ENCODE results near the gene ARFGAP1.
"Not testable (repeated sequence)": the region's sequence is repeated elsewhere in the genome, so short reads cannot be mapped to it uniquely, and the experiment has no call there.

Gene ARFGAP1

GRCh38 chr20:63241272-63241671, 31.3 kb upstream of the ARFGAP1 start:
- DNase-seq (ENCODE audit: low spot score) = no peak

- DNase-seq (ENCODE audit: low spot score) = no peak
Measured at GRCh38 chr20:63242736-63243135, 29.9 kb upstream of the ARFGAP1 start.

GRCh38 chr20:63243604-63244247, 28.9 kb upstream of the ARFGAP1 start:
- DNase-seq (ENCODE audit: low spot score) = no peak

- DNase-seq (ENCODE audit: low spot score) = no peak
Measured at GRCh38 chr20:63244468-63244867, 28.1 kb upstream of the ARFGAP1 start.

GRCh38 chr20:63246490-63247288, 25.9 kb upstream of the ARFGAP1 start:
- no peak for DNase-seq (ENCODE audit: low spot score)

GRCh38 chr20:63247671-63248228, 24.9 kb upstream of the ARFGAP1 start:
- DNase-seq (ENCODE audit: low spot score) = no peak

- DNase-seq (ENCODE audit: low spot score) = no peak
Measured at GRCh38 chr20:63248835-63249591, 23.6 kb upstream of the ARFGAP1 start.

- no peak for DNase-seq (ENCODE audit: low spot score)
Measured at GRCh38 chr20:63249891-63250290, 22.7 kb upstream of the ARFGAP1 start.

GRCh38 chr20:63251350-63251749, 21.3 kb upstream of the ARFGAP1 start:
- not testable (repeated sequence) for DNase-seq (ENCODE audit: low spot score)

GRCh38 chr20:63252284-63252711, 20.3 kb upstream of the ARFGAP1 start:
- DNase-seq (ENCODE audit: low spot score) = no peak

- no peak for DNase-seq (ENCODE audit: low spot score)
Measured at GRCh38 chr20:63253065-63253437, 19.6 kb upstream of the ARFGAP1 start.

GRCh38 chr20:63253438-63254231, 19.0 kb upstream of the ARFGAP1 start:
- DNase-seq (ENCODE audit: low spot score) = no peak

- no peak for DNase-seq (ENCODE audit: low spot score)
Measured at GRCh38 chr20:63254232-63254605, 18.4 kb upstream of the ARFGAP1 start, which contains the start of gene NKAIN4. Gene NKAIN4, minus strand, starts transcription at chr20:63254463. Its CDS starts 13 bp downstream, at chr20:63254450.

GRCh38 chr20:63254606-63255384, 17.8 kb upstream of the ARFGAP1 start:
- DNase-seq (ENCODE audit: low spot score) = peak; percentile 76

- no peak for DNase-seq (ENCODE audit: low spot score)
Measured at GRCh38 chr20:63255931-63256704, 16.5 kb upstream of the ARFGAP1 start.

- DNase-seq (ENCODE audit: low spot score) = no peak
Measured at GRCh38 chr20:63256954-63257353, 15.7 kb upstream of the ARFGAP1 start.

GRCh38 chr20:63257629-63258028, 15.0 kb upstream of the ARFGAP1 start:
- DNase-seq (ENCODE audit: low spot score) = no peak

- DNase-seq (ENCODE audit: low spot score) = no peak
Measured at GRCh38 chr20:63258781-63259180, 13.8 kb upstream of the ARFGAP1 start.

- DNase-seq (ENCODE audit: low spot score) = no peak
Measured at GRCh38 chr20:63259734-63260460, 12.7 kb upstream of the ARFGAP1 start.

Measured in HuH-7 (cell line).